HG02885 (cell line): ENCODE data around the gene THAP11.
"Not testable (repeated sequence)": the region's sequence is repeated elsewhere in the genome, so short reads cannot be mapped to it uniquely, and the experiment has no call there.

ENCODE experiments used
- ATAC-seq: cut with Tn5 transposase; IDR thresholded peaks from one replicate; pipeline ENCODE4 v1.9.1; 2021; ENCODE audit warnings: mild to moderate bottlenecking; ENCODE audit not compliant: unreplicated experiment, poor library complexity

The THAP11 gene

GRCh38 chr16:67860589-67861398, 18.7 kb downstream of the THAP11 start:
- ATAC-seq, result no peak

GRCh38 chr16:67861877-67862276, 19.8 kb downstream of the THAP11 start:
- ATAC-seq, result no peak

- ATAC-seq, result no peak
Observed at GRCh38 chr16:67862623-67863583, 20.8 kb downstream of the THAP11 start.

- ATAC-seq, result not testable (repeated sequence)
Observed at GRCh38 chr16:67864044-67864443, 21.9 kb downstream of the THAP11 start.

GRCh38 chr16:67864594-67864993, 22.5 kb downstream of the THAP11 start:
- no peak for ATAC-seq

- ATAC-seq, result no peak
Observed at GRCh38 chr16:67865318-67865717, 23.2 kb downstream of the THAP11 start.

GRCh38 chr16:67868290-67868689, 26.2 kb downstream of the THAP11 start:
- no peak for ATAC-seq

GRCh38 chr16:67869653-67870052, 27.5 kb downstream of the THAP11 start:
- ATAC-seq, result no peak

- no peak for ATAC-seq
Observed at GRCh38 chr16:67871256-67871655, 29.1 kb downstream of the THAP11 start.

- no peak for ATAC-seq
Observed at GRCh38 chr16:67872131-67872630, 30.1 kb downstream of the THAP11 start.

GRCh38 chr16:67872631-67873434, 30.7 kb downstream of the THAP11 start, which contains the start of gene EDC4:
EDC4 (plus strand) TSS chr16:67873052; CDS start chr16:67873262, 210 bp downstream.
- ATAC-seq, result peak; percentile 80

GRCh38 chr16:67873435-67874370, 31.6 kb downstream of the THAP11 start:
- ATAC-seq, result no peak

- no peak for ATAC-seq
Observed at GRCh38 chr16:67874372-67874771, 32.3 kb downstream of the THAP11 start.

GRCh38 chr16:67877064-67877463, 34.9 kb downstream of the THAP11 start:
- no peak for ATAC-seq

GRCh38 chr16:67878232-67878631, 36.1 kb downstream of the THAP11 start:
- no peak for ATAC-seq

GRCh38 chr16:67878846-67879245, 36.7 kb downstream of the THAP11 start:
- ATAC-seq, result no peak

- ATAC-seq, result no peak
Observed at GRCh38 chr16:67879462-67879861, 37.3 kb downstream of the THAP11 start.

- no peak for ATAC-seq
Observed at GRCh38 chr16:67879936-67880335, 37.8 kb downstream of the THAP11 start.

GRCh38 chr16:67880584-67880983, 38.5 kb downstream of the THAP11 start:
- ATAC-seq, result no peak
